ENCODE data around the gene CAPZA2. TPM values are rescaled to one million over a fixed set of nuclear protein-coding genes. Genes with fewer than 3 reads are reported as not detected.
A peak's percentile ranks its signal among the peaks of the same experiment; 100 is the strongest.

The CAPZA2 gene
- total and polyA plus RNA-seq, 8 donors: 13.9 to 1,001 (median 83.3) TPM

GRCh38 chr7:116871061-116871700 is 8.8 kb downstream of the CAPZA2 start:
- no peak for DNase-seq
- Histone ChIP-seq H3K36me3 (no peaks in the 10 kb centered on the region), H3K27me3 (no peaks in the 10 kb centered on the region), H3K4me1 (peaks cover 26 to 95% (median 62%) of the 10 kb centered on the region in 4 donors), H3K9me3 (no peaks in the 10 kb centered on the region), H3K4me3 (no peak overlapping the region), H3K27ac (peak overlapping the region in 4 of 5 donors; percentile 3 to 50 (median 14))
- 80 to 85% (median 84%) methylated on average over 6 of the region's 6 CpGs for WGBS, 5 donors
- TF ChIP-seq, protein P1, sequence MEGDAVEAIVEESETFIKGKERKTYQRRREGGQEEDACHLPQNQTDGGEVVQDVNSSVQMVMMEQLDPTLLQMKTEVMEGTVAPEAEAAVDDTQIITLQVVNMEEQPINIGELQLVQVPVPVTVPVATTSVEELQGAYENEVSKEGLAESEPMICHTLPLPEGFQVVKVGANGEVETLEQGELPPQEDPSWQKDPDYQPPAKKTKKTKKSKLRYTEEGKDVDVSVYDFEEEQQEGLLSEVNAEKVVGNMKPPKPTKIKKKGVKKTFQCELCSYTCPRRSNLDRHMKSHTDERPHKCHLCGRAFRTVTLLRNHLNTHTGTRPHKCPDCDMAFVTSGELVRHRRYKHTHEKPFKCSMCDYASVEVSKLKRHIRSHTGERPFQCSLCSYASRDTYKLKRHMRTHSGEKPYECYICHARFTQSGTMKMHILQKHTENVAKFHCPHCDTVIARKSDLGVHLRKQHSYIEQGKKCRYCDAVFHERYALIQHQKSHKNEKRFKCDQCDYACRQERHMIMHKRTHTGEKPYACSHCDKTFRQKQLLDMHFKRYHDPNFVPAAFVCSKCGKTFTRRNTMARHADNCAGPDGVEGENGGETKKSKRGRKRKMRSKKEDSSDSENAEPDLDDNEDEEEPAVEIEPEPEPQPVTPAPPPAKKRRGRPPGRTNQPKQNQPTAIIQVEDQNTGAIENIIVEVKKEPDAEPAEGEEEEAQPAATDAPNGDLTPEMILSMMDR (IDR thresholded peaks at IDR 0.05): no peak
- TF ChIP-seq POLR2A (IDR thresholded peaks at IDR 0.05) (no peak), EP300 (IDR thresholded peaks at IDR 0.05) (no peak), POLR2AphosphoS5 (IDR thresholded peaks at IDR 0.05) (no peak)
- intact Hi-C loops (cut with DNase I; ENCODE audit: low total_unique reads): no loop called here

GRCh38 chr7:116872026-116872425 is 9.6 kb downstream of the CAPZA2 start:
- Histone ChIP-seq H3K9me3 (no peaks in the 10 kb centered on the region), H3K4me1 (peaks cover 18 to 95% (median 63%) of the 10 kb centered on the region in 4 donors), H3K36me3 (no peaks in the 10 kb centered on the region), H3K27me3 (no peaks in the 10 kb centered on the region), H3K27ac (peak overlapping the region in 3 of 5 donors; percentile 3 to 50 (median 10)), H3K4me3 (peak overlapping the region in 1 of 4 donors; percentile 1)
- TF ChIP-seq POLR2AphosphoS5 (IDR thresholded peaks at IDR 0.05) (no peak), POLR2A (IDR thresholded peaks at IDR 0.05) (no peak), EP300 (IDR thresholded peaks at IDR 0.05) (no peak)
- TF ChIP-seq, protein P1 (IDR thresholded peaks at IDR 0.05): no peak
- no peak for DNase-seq
- 7 to 26% (median 16%) methylated on average over 1 of the region's 1 CpG for WGBS, 5 donors
- intact Hi-C loops (cut with DNase I; ENCODE audit: low total_unique reads): no loop called here

DNA sequence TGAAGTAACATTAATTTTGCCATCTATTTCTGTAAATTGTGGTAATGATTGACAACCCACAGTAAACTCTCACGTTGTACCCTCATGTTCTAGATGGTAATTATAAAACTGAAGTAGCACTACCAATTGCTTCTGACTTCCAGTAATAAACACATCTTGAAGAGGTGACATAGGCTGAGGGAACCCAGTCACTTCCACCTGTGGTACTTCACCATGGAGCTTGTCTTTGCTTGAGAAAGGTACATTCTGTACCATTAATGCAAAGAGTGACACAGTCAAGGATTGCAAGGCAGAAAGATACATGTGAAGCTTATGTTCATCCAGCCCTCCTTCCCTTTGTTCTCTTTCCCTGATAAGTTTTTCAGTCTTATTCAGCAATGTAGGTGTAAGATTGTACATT is 11.2 kb downstream of the CAPZA2 start:
- Histone ChIP-seq H3K27me3 (no peaks in the 10 kb centered on the region), H3K4me1 (peaks cover 21 to 97% (median 64%) of the 10 kb centered on the region in 4 donors), H3K4me3 (no peak overlapping the region), H3K9me3 (no peaks in the 10 kb centered on the region), H3K36me3 (no peaks in the 10 kb centered on the region), H3K27ac (no peak overlapping the region)
- 54 to 72% (median 61%) methylated on average over 1 of the region's 1 CpG for WGBS, 5 donors
- intact Hi-C loops (cut with DNase I; ENCODE audit: low total_unique reads): no loop called here
- DNase-seq: no peak
- TF ChIP-seq, protein P1 (IDR thresholded peaks at IDR 0.05): no peak
- TF ChIP-seq POLR2AphosphoS5 (IDR thresholded peaks at IDR 0.05): no peak
- no peak for TF ChIP-seq POLR2A (IDR thresholded peaks at IDR 0.05)
- TF ChIP-seq EP300 (IDR thresholded peaks at IDR 0.05): no peak

GRCh38 chr7:116876664-116877442 is 14.5 kb downstream of the CAPZA2 start:
- H3K36me3 ChIP-seq: no peaks in the 10 kb centered on the region
- peak overlapping the region in 4 of 5 donors; percentile 15 to 54 (median 32) for H3K27ac ChIP-seq
- 23 to 40% (median 33%) methylated on average over 8 of the region's 8 CpGs for WGBS, 5 donors
- no peaks in the 10 kb centered on the region for H3K27me3 ChIP-seq
- no peaks in the 10 kb centered on the region for H3K9me3 ChIP-seq
- TF ChIP-seq POLR2AphosphoS5 (IDR thresholded peaks at IDR 0.05) (peak in 2 of 3 donors; percentile 58 to 69), EP300 (IDR thresholded peaks at IDR 0.05) (no peak), POLR2A (IDR thresholded peaks at IDR 0.05) (no peak)
- TF ChIP-seq, protein P1 (IDR thresholded peaks at IDR 0.05): no peak
- DNase-seq: peak; percentile 49 to 79
- no peak overlapping the region for H3K4me3 ChIP-seq
- intact Hi-C loops (cut with DNase I; ENCODE audit: low total_unique reads): no loop called here
- peaks cover 16 to 88% (median 53%) of the 10 kb centered on the region in 4 donors for H3K4me1 ChIP-seq
